GM19395 (cell line): Measurements from ENCODE around the gene PPM1F.
"Not testable (repeated sequence)": the region's sequence is repeated elsewhere in the genome, so short reads cannot be mapped to it uniquely, and the experiment has no call there.

Source experiments
- ATAC-seq: cut with Tn5 transposase; IDR thresholded peaks from one replicate; pipeline ENCODE4 v1.9.1; 2021; ENCODE audit warnings: mild to moderate bottlenecking, moderate library complexity; ENCODE audit not compliant: unreplicated experiment

The PPM1F gene

GRCh38 chr22:21898354-21898896 lies 54.2 kb downstream of the PPM1F start:
- no peak for ATAC-seq

GRCh38 chr22:21896951-21897513 lies 55.6 kb downstream of the PPM1F start:
- ATAC-seq, result no peak

GRCh38 chr22:21896275-21896674 lies 56.4 kb downstream of the PPM1F start:
- not testable (repeated sequence) for ATAC-seq

GRCh38 chr22:21894799-21895198 lies 57.8 kb downstream of the PPM1F start:
- no peak for ATAC-seq

DNA sequence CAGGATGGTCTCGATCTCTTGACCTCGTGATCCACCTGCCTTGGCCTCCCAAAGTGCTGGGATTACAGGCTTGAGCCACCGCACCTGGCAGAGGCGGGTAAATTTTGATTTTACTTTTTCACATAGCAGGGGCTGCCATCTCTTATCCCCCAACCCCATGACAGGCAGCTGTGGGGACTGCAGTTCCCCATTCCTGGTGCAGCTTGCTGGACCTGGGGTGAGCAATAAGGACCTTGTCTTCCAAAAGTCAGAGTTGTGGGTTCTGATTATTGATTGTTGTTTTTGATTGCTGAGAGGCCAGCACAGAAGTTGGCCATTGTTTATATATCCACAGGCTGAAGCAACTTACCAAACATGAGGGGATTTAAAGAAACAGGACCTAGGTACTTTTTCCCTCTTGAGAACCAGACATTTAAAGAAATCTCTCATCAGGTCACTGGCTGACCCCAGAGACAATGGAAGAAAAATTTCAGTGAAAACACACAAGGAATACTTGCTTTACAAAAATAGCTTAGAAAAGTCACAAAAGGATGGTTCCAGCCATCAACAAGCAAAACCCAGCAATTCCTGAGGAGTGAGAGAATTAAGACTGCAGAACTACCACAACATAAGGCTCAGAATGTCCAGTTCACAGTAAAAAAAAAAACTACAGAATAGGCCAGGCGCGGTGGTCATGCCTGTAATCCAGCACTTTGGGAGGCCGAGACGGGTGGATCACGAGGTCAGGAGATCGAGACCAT lies 63.2 kb downstream of the PPM1F start:
- ATAC-seq, result no peak

- ATAC-seq, result no peak
Observed at GRCh38 chr22:21887841-21888240, 64.8 kb downstream of the PPM1F start.

DNA sequence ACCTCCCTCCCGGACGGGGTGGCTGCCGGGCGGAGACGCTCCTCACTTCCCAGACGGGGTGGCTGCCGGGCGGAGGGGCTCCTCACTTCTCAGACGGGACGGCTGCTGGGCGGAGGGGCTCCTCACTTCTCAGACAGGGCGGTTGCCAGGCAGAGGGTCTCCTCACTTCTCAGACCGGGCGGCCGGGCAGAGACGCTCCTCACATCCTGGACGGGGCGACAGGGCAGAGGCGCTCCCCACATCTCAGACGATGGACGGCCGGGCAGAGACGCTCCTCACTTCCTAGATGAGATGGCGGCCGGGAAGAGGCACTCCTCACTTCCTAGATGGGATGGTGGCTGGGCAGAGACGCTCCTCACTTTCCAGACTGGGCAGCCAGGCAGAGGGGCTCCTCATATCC lies 68.7 kb downstream of the PPM1F start:
- ATAC-seq, result not testable (repeated sequence)

DNA sequence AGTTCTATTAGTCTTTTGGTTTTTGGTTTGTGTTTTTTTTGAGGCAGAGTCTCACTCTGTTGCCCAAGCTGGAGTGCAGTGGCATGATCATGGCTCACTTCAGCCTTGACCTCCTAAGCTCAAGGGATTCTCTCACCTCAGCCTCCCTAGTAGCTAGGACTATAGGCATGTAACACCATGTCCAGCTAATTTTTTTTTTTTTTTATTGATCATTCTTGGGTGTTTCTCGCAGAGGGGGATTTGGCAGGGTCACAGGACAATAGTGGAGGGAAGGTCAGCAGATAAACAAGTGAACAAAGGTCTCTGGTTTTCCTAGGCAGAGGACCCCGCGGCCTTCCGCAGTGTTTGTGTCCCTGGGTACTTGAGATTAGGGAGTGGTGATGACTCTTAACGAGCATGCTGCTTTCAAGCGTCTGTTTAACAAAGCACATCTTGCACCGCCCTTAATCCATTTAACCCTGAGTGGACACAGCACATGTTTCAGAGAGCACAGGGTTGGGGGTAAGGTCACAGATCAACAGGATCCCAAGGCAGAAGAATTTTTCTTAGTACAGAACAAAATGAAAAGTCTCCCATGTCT lies 69.8 kb downstream of the PPM1F start:
- not testable (repeated sequence) for ATAC-seq

- ATAC-seq, result no peak
Observed at GRCh38 chr22:21881841-21882753, 70.6 kb downstream of the PPM1F start.

GRCh38 chr22:21876486-21877176 lies 76.0 kb downstream of the PPM1F start:
- no peak for ATAC-seq

DNA sequence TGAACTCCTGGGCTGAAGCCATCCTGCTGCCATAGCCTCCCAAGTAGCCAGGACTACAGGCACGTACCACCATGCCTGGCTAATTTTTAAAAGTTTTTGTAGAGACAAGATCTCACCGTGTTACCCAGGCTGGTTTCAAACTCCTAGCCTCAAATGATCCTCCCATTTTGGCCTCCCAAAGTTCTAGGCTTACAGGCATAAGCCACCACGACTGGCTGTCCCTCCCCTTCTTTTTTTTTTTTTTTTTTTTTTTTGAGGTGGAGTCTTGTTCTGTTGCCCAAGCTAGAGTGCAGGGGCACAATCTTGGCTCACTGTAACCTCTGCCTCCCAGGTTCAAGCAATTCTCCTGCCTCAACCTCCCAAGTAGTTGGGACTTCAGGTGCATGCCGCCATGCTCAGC lies 77.7 kb downstream of the PPM1F start:
- ATAC-seq, result not testable (repeated sequence)

DNA sequence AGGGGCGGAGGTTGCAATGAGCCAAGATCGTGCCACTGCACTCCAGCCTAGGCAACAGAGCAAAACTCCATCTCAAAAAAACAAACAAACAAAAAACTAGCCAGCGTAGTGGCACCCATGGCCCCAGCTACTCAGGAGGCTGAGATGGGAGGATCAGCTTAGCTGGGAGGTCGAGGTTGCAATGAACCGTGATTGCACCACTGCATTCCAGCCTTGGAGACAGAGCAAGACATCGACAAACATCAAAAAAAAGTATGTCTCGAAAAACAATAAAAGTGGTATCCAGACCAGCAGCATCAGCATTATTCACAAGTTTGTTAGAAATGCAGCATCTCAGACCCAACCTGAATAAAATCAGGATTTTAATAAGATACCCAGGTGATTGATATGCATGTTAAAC lies 79.0 kb downstream of the PPM1F start:
- no peak for ATAC-seq

DNA sequence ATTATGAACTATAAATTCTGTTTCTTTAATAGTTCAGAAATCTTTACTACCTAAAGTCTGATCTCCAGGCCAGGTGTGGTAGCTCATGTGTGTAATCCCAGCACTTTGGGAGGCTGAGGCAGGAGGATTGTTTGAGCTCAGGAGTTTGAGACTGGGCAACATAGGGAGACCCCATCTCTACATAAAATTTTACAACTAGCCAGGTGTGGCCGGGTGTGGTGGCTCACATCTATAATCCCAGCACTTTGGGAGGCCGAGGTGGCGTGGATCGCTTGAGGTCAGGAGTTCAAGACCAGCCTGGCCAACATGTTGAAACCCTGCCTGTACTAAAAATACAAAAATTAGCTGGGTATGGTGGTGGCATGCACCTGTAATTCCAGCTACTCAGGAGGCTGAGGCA lies 79.9 kb downstream of the PPM1F start:
- not testable (repeated sequence) for ATAC-seq
